ENCODE data around the gene PMM1. TPM values are rescaled to one million over a fixed set of nuclear protein-coding genes. Genes with fewer than 3 reads are reported as not detected.
"Not testable (repeated sequence)": the region's sequence is repeated elsewhere in the genome, so short reads cannot be mapped to it uniquely, and the experiment has no call there.

The PMM1 gene
- total RNA-seq, 1 donor from 2014 or later: 30.8 TPM

GRCh38 chr22:41561788-41562187 is 27.9 kb downstream of the PMM1 start:
- Mint-ChIP-seq H3K4me1 (peaks cover 42% of the 10 kb centered on the region), H3K4me3 (no peak overlapping the region), H3K36me3 (ENCODE audit: low read depth) (no peaks in the 10 kb centered on the region), H3K27me3 (ENCODE audit: low read depth) (peaks cover 4% of the 10 kb centered on the region), H3K9me3 (no peaks in the 10 kb centered on the region), H3K27ac (ENCODE audit: unreplicated experiment) (no peak overlapping the region)
- no peak for TF ChIP-seq CTCF (conservative IDR thresholded peaks at IDR 0.05)
- no peak for DNase-seq (ENCODE audit: low read depth, low spot score)

GRCh38 chr22:41561335-41561734 is 28.3 kb downstream of the PMM1 start:
- no peaks in the 10 kb centered on the region for H3K36me3 Mint-ChIP-seq (ENCODE audit: low read depth)
- H3K27me3 Mint-ChIP-seq (ENCODE audit: low read depth): peaks cover 4% of the 10 kb centered on the region
- no peak for TF ChIP-seq CTCF (conservative IDR thresholded peaks at IDR 0.05)
- no peak overlapping the region for H3K27ac Mint-ChIP-seq (ENCODE audit: unreplicated experiment)
- H3K4me3 Mint-ChIP-seq: no peak overlapping the region
- no peaks in the 10 kb centered on the region for H3K9me3 Mint-ChIP-seq
- no peak for DNase-seq (ENCODE audit: low read depth, low spot score)
- H3K4me1 Mint-ChIP-seq: peaks cover 46% of the 10 kb centered on the region

- Mint-ChIP-seq H3K4me1 (peaks cover 44% of the 10 kb centered on the region), H3K27me3 (ENCODE audit: low read depth) (peaks cover 4% of the 10 kb centered on the region), H3K9me3 (no peaks in the 10 kb centered on the region), H3K36me3 (ENCODE audit: low read depth) (no peaks in the 10 kb centered on the region), H3K4me3 (peak overlapping the region; percentile 22), H3K27ac (ENCODE audit: unreplicated experiment) (no peak overlapping the region)
- no peak for DNase-seq (ENCODE audit: low read depth, low spot score)
- TF ChIP-seq CTCF (conservative IDR thresholded peaks at IDR 0.05): no peak
Observed at GRCh38 chr22:41560095-41560471, 29.6 kb downstream of the PMM1 start.

GRCh38 chr22:41558241-41558630 is 31.4 kb downstream of the PMM1 start:
- H3K36me3 Mint-ChIP-seq (ENCODE audit: low read depth); H3K27me3 Mint-ChIP-seq (ENCODE audit: low read depth); H3K9me3 Mint-ChIP-seq; H3K4me3 Mint-ChIP-seq; DNase-seq (ENCODE audit: low read depth, low spot score); H3K27ac Mint-ChIP-seq (ENCODE audit: unreplicated experiment): not testable (repeated sequence)
- peaks cover 44% of the 10 kb centered on the region for H3K4me1 Mint-ChIP-seq

- no peak overlapping the region for H3K4me3 Mint-ChIP-seq
- no peak for TF ChIP-seq CTCF (conservative IDR thresholded peaks at IDR 0.05)
- peak; percentile 32 for DNase-seq (ENCODE audit: low read depth, low spot score)
- H3K27ac Mint-ChIP-seq (ENCODE audit: unreplicated experiment): peak overlapping the region; percentile 97
- no peaks in the 10 kb centered on the region for H3K9me3 Mint-ChIP-seq
- H3K36me3 Mint-ChIP-seq (ENCODE audit: low read depth): no peaks in the 10 kb centered on the region
- peaks cover 4% of the 10 kb centered on the region for H3K27me3 Mint-ChIP-seq (ENCODE audit: low read depth)
- H3K4me1 Mint-ChIP-seq: peaks cover 40% of the 10 kb centered on the region
Observed at GRCh38 chr22:41557401-41558240, 32.0 kb downstream of the PMM1 start.

GRCh38 chr22:41556561-41556960 is 33.1 kb downstream of the PMM1 start:
- no peak overlapping the region for H3K4me3 Mint-ChIP-seq
- peaks cover 37% of the 10 kb centered on the region for H3K4me1 Mint-ChIP-seq
- H3K36me3 Mint-ChIP-seq (ENCODE audit: low read depth): no peaks in the 10 kb centered on the region
- no peak for DNase-seq (ENCODE audit: low read depth, low spot score)
- H3K27ac Mint-ChIP-seq (ENCODE audit: unreplicated experiment): peak overlapping the region; percentile 63
- no peaks in the 10 kb centered on the region for H3K9me3 Mint-ChIP-seq
- TF ChIP-seq CTCF (conservative IDR thresholded peaks at IDR 0.05): no peak
- peaks cover 4% of the 10 kb centered on the region for H3K27me3 Mint-ChIP-seq (ENCODE audit: low read depth)

All from neural crest cell (in vitro differentiated cells).